Panc1 (cell line): ENCODE data around the gene FAM76B. TPM values are rescaled to one million over a fixed set of nuclear protein-coding genes. Genes with fewer than 3 reads are reported as not detected.

ENCODE experiments used
- ATAC-seq: fragments of 200-7000 bp; cut with Tn5 transposase; 2 replicates; pipeline ENCODE4 v1.9.1; 2020; ENCODE audit warnings: mild to moderate bottlenecking, moderate library complexity
- BruUV-seq: library from RNA; stranded (reverse); fragments of 400-500 nt; replicated peaks from 2 replicates; lab custom pipeline; 2021; lab: Mats Ljungman, UMichigan
- CTCF ChIA-PET: fragments of 300-600 bp; sonication (Branson Sonifier 250); formaldehyde crosslinking; loops from one replicate; lab custom pipeline; 2022; ENCODE audit warnings: antibody characterized with exemption; lab: Charles Lee
- POLR2A ChIA-PET: fragments of 300-600 bp; sonication (Branson Sonifier 250); formaldehyde crosslinking; loops from one replicate; lab custom pipeline; 2022; ENCODE audit warnings: antibody characterized with exemption; lab: Charles Lee
- DNase-seq: peaks from one replicate; pipeline ENCODE4 v3.0.0-alpha.2; 2010; ENCODE audit warnings: low read depth, low spot score
- H3K27ac ChIP-seq: 2 replicates; pipeline ENCODE4 v1.5.1; 2011; ENCODE audit warnings: mild to moderate bottlenecking, low read length, inconsistent platforms
- H3K27me3 ChIP-seq: fragments of 200-500 bp; sonication (Bioruptor generic); 2 replicates; pipeline ENCODE4 v1.6.0; 2014; ENCODE audit warnings: low read length, inconsistent platforms; ENCODE audit not compliant: control insufficient read depth, insufficient read depth
- H3K36me3 ChIP-seq: fragments of 200-500 bp; sonication (Bioruptor generic); 2 replicates; pipeline ENCODE4 v1.5.1; 2014; ENCODE audit warnings: inconsistent platforms, mild to moderate bottlenecking, low read length, moderate library complexity; ENCODE audit not compliant: control insufficient read depth, insufficient read depth
- H3K4me1 ChIP-seq: 2 replicates; pipeline ENCODE4 v1.5.1; 2011; ENCODE audit warnings: inconsistent platforms, mild to moderate bottlenecking, low read length, moderate library complexity; ENCODE audit not compliant: control insufficient read depth, insufficient read depth
- H3K4me3 ChIP-seq, 2 experiments: 2 replicates each; pipeline ENCODE4 v1.5.1; 2011 to 2012; ENCODE audit warnings: low read depth in 2 of 2, low read length in 2 of 2, mild to moderate bottlenecking in 2 of 2, inconsistent platforms in 1 of 2, moderate library complexity in 1 of 2
- H3K9me3 ChIP-seq: fragments of 200-500 bp; sonication (Bioruptor generic); 2 replicates; pipeline ENCODE4 v1.5.1; 2014; ENCODE audit warnings: low read depth, mild to moderate bottlenecking, inconsistent platforms, low read length, moderate library complexity; ENCODE audit not compliant: control insufficient read depth, insufficient read depth
- POLR2AphosphoS5 ChIP-seq: IDR thresholded peaks from 2 replicates; pipeline ENCODE4 v1.6.1; 2012; ENCODE audit warnings: mild to moderate bottlenecking, low read depth, low read length, moderate library complexity
- SIN3A ChIP-seq: IDR thresholded peaks from 2 replicates; pipeline ENCODE4 v1.6.1; 2012; ENCODE audit warnings: low read depth, mild to moderate bottlenecking, low read length, moderate library complexity, borderline replicate concordance; ENCODE audit not compliant: insufficient read depth
- TCF7L2 ChIP-seq: IDR thresholded peaks from 2 replicates; pipeline ENCODE4 v1.6.1; 2011; ENCODE audit warnings: mild to moderate bottlenecking, low read depth, low read length, inconsistent platforms
- in situ Hi-C: cut with HindIII; loops from 2 replicates; pipeline ENCODE4 v1.10.0; 2016; ENCODE audit warnings: low sequenced_read_pairs, low pct_unique_long_range_greater_than_20kb
- intact Hi-C: fragments of 100-400 bp; cut with micrococcal nuclease; formaldehyde crosslinking; loops from one replicate; pipeline ENCODE4 v1.10.0; 2022; ENCODE audit not compliant: unreplicated experiment
- total RNA-seq: library from RNA; stranded (reverse); gene quantifications from one replicate; pipeline ENCODE4 v1.2.1, GENCODE V29; 2021; ENCODE audit not compliant: unreplicated experiment
- TF ChIP-seq, protein P1 (sequence below), 2 experiments: IDR thresholded peaks; 2 replicates each; pipeline ENCODE4 v1.6.1; 2011 to 2012; ENCODE audit warnings: low read depth in 2 of 2, control low read depth in 1 of 2, low read length in 1 of 2, mild to moderate bottlenecking in 1 of 2, moderate library complexity in 1 of 2; ENCODE audit not compliant: insufficient read depth in 1 of 2
- TF ChIP-seq, protein P2 (sequence below): fragments of 450-650 bp; IDR thresholded peaks from 2 replicates; pipeline ENCODE4 v1.5.1; 2017; ENCODE audit warnings: mild to moderate bottlenecking

Gene FAM76B
- total RNA-seq, 1 experiment from 2014 or later = 31.2 TPM

DNA sequence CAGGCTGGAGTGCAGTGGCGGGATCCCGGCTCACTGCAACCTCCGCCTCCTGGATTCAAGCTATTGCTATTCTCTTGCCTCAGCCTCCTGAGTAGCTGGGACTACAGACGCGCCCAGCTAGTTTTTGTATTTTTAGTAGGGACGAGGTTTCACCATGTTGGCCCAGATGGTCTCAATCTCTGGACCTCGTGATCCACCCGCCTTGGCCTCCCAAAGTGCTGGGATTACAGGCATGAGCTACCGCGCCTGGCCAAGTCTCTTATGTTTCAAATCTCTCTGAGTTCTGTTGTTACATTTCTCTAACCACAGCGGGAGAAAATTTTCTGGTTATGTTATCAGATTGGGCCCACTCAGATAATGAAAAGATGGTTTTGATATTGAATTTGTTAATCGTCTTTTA is 10.9 kb upstream of the FAM76B start:
- peaks cover 2% of the 10 kb centered on the region; the same call in 1 of the 2 replicates for H3K4me1 ChIP-seq
- no peak overlapping the region for H3K4me3 ChIP-seq
- POLR2A ChIA-PET = no interaction called here
- H3K36me3 ChIP-seq = peaks cover 5% of the 10 kb centered on the region; the same call in 1 of the 2 replicates
- ATAC-seq (no peak), DNase-seq (no peak)
- in situ Hi-C loops (no loop called here), intact Hi-C loops (no loop called here)
- no peaks in the 10 kb centered on the region for H3K27me3 ChIP-seq
- CTCF ChIA-PET = no interaction called here
- H3K9me3 ChIP-seq = no peaks in the 10 kb centered on the region
- BruUV-seq = no TSS peak
- TF ChIP-seq SIN3A (no peak), POLR2AphosphoS5 (no peak), TCF7L2 (no peak)
- TF ChIP-seq, protein P1, sequence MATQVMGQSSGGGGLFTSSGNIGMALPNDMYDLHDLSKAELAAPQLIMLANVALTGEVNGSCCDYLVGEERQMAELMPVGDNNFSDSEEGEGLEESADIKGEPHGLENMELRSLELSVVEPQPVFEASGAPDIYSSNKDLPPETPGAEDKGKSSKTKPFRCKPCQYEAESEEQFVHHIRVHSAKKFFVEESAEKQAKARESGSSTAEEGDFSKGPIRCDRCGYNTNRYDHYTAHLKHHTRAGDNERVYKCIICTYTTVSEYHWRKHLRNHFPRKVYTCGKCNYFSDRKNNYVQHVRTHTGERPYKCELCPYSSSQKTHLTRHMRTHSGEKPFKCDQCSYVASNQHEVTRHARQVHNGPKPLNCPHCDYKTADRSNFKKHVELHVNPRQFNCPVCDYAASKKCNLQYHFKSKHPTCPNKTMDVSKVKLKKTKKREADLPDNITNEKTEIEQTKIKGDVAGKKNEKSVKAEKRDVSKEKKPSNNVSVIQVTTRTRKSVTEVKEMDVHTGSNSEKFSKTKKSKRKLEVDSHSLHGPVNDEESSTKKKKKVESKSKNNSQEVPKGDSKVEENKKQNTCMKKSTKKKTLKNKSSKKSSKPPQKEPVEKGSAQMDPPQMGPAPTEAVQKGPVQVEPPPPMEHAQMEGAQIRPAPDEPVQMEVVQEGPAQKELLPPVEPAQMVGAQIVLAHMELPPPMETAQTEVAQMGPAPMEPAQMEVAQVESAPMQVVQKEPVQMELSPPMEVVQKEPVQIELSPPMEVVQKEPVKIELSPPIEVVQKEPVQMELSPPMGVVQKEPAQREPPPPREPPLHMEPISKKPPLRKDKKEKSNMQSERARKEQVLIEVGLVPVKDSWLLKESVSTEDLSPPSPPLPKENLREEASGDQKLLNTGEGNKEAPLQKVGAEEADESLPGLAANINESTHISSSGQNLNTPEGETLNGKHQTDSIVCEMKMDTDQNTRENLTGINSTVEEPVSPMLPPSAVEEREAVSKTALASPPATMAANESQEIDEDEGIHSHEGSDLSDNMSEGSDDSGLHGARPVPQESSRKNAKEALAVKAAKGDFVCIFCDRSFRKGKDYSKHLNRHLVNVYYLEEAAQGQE (IDR thresholded peaks at IDR 0.05; ENCODE audit: insufficient read depth in 1 of 2, low read depth in 2 of 2, low read length in 1 of 2) = no peak
- TF ChIP-seq, protein P2, sequence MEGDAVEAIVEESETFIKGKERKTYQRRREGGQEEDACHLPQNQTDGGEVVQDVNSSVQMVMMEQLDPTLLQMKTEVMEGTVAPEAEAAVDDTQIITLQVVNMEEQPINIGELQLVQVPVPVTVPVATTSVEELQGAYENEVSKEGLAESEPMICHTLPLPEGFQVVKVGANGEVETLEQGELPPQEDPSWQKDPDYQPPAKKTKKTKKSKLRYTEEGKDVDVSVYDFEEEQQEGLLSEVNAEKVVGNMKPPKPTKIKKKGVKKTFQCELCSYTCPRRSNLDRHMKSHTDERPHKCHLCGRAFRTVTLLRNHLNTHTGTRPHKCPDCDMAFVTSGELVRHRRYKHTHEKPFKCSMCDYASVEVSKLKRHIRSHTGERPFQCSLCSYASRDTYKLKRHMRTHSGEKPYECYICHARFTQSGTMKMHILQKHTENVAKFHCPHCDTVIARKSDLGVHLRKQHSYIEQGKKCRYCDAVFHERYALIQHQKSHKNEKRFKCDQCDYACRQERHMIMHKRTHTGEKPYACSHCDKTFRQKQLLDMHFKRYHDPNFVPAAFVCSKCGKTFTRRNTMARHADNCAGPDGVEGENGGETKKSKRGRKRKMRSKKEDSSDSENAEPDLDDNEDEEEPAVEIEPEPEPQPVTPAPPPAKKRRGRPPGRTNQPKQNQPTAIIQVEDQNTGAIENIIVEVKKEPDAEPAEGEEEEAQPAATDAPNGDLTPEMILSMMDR = no peak
- H3K27ac ChIP-seq = no peak overlapping the region

DNA sequence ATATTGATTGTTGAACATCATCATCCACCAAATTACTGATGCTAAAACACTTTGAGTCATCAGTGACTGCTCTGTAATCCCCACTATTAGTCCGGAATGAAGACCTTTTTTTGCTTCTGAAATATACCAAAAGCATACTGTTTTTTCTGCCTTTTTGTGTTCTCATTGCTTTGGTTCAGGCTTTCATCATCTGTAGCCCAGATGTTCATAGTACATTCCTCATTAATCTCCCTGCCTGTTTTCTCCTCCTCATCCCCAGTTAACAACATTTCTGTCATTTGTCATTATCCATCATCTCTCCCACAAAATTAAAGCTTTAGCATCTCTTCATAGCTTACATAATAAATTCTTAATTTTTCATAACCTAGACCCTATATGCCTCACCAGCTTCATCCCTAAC is 10.0 kb upstream of the FAM76B start:
- H3K9me3 ChIP-seq = no peaks in the 10 kb centered on the region
- ATAC-seq = no peak
- peaks cover 2% of the 10 kb centered on the region; the same call in 1 of the 2 replicates for H3K4me1 ChIP-seq
- H3K27ac ChIP-seq = no peak overlapping the region
- no peaks in the 10 kb centered on the region for H3K27me3 ChIP-seq
- H3K36me3 ChIP-seq = peaks cover 5% of the 10 kb centered on the region; the same call in 1 of the 2 replicates
- CTCF ChIA-PET = no interaction called here
- H3K4me3 ChIP-seq = no peak overlapping the region
- in situ Hi-C loops (no loop called here), intact Hi-C loops (no loop called here)
- POLR2A ChIA-PET = no interaction called here
- TF ChIP-seq SIN3A (no peak), TCF7L2 (no peak)
- BruUV-seq = no TSS peak
- DNase-seq = no peak

DNA sequence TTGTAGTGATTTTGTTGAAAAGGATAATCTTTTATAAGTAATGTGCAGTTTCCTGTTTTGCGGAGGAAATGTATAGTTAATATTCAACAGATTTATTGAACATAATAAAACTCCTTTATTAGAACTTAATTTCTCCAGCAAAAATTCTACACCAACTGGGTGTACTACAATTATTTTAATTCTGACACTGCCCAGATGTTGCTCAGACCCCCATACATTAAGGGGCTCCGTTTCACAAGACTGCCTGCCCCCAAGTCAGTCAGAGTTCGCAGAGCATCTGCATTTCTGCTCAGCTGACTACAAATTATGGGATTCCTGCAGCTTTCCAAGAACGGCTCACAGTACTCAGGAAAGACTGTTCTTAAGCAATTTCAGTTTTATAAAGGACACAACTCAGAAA is 6.9 kb upstream of the FAM76B start:
- TF ChIP-seq, protein P2 = no peak
- TF ChIP-seq TCF7L2 (no peak), SIN3A (no peak), POLR2AphosphoS5 (no peak)
- TF ChIP-seq, protein P1 (IDR thresholded peaks at IDR 0.05; ENCODE audit: insufficient read depth in 1 of 2, low read depth in 2 of 2, low read length in 1 of 2) = no peak
- H3K36me3 ChIP-seq = peaks cover 5% of the 10 kb centered on the region; the same call in 1 of the 2 replicates
- peaks cover 21% of the 10 kb centered on the region for H3K4me1 ChIP-seq
- BruUV-seq = no TSS peak
- H3K4me3 ChIP-seq = no peak overlapping the region
- no peaks in the 10 kb centered on the region for H3K9me3 ChIP-seq
- DNase-seq (no peak), ATAC-seq (no peak)
- no peaks in the 10 kb centered on the region for H3K27me3 ChIP-seq
- intact Hi-C loops = no loop called here
- ChIA-PET CTCF (no interaction called here), POLR2A (no interaction called here)
- no peak overlapping the region for H3K27ac ChIP-seq
- in situ Hi-C loops = no loop called here
